H9 (cell line): ENCODE results near the gene TSPAN5. TPM values are rescaled to one million over a fixed set of nuclear protein-coding genes. Genes with fewer than 3 reads are reported as not detected.

Source experiments
- DNase-seq: peaks from one replicate; pipeline ENCODE4 v3.0.0-alpha.2; 2017
- H2AFZ ChIP-seq: one replicate; pipeline ENCODE4 v1.6.1; 2013; ENCODE audit warnings: mild to moderate bottlenecking, low read length, control low read depth, moderate library complexity
- H2AK5ac ChIP-seq: 2 replicates; pipeline ENCODE4 v1.6.1; 2013; ENCODE audit warnings: low read length, control low read depth, mixed read lengths; ENCODE audit not compliant: insufficient read length
- H2BK120ac ChIP-seq: one replicate; pipeline ENCODE4 v1.6.1; 2013; ENCODE audit warnings: low read depth, mild to moderate bottlenecking, low read length, control low read depth, inconsistent platforms; ENCODE audit not compliant: poor library complexity, severe bottlenecking
- H2BK12ac ChIP-seq: 2 replicates; pipeline ENCODE4 v1.6.1; 2013; ENCODE audit warnings: low read length, control low read depth, mixed read lengths, low read depth; ENCODE audit not compliant: insufficient read length
- H2BK15ac ChIP-seq: 2 replicates; pipeline ENCODE4 v1.6.1; 2013; ENCODE audit warnings: low read depth, low read length, control low read depth
- H2BK20ac ChIP-seq: one replicate; pipeline ENCODE4 v1.6.1; 2013; ENCODE audit warnings: low read depth, mild to moderate bottlenecking, low read length, control low read depth, inconsistent platforms; ENCODE audit not compliant: poor library complexity, severe bottlenecking
- H2BK5ac ChIP-seq: 2 replicates; pipeline ENCODE4 v1.6.1; 2013; ENCODE audit warnings: low read length, control low read depth, mixed read lengths; ENCODE audit not compliant: insufficient read length
- H3K14ac ChIP-seq: 2 replicates; pipeline ENCODE4 v1.6.1; 2013; ENCODE audit warnings: low read length, control low read depth; ENCODE audit not compliant: insufficient read depth
- H3K18ac ChIP-seq: 2 replicates; pipeline ENCODE4 v1.6.1; 2013; ENCODE audit warnings: low read depth, mild to moderate bottlenecking, mixed read lengths, low read length, control low read depth; ENCODE audit not compliant: insufficient read length
- H3K23ac ChIP-seq: 2 replicates; pipeline ENCODE4 v1.6.1; 2013; ENCODE audit warnings: low read length, control low read depth, mixed read lengths, low read depth; ENCODE audit not compliant: insufficient read length
- H3K23me2 ChIP-seq: 2 replicates; pipeline ENCODE4 v1.6.1; 2013; ENCODE audit warnings: low read depth, mild to moderate bottlenecking, mixed read lengths, low read length, control low read depth; ENCODE audit not compliant: insufficient read length, poor library complexity, severe bottlenecking
- H3K27ac ChIP-seq: 2 replicates; pipeline ENCODE4 v1.5.1; 2013; ENCODE audit warnings: low read length, control low read depth, mixed read lengths, low read depth; ENCODE audit not compliant: insufficient read length
- H3K27me3 ChIP-seq: 2 replicates; pipeline ENCODE4 v1.6.1; 2013; ENCODE audit warnings: low read length, control low read depth, inconsistent platforms; ENCODE audit not compliant: insufficient read depth
- H3K4ac ChIP-seq: 2 replicates; pipeline ENCODE4 v1.6.1; 2013; ENCODE audit warnings: low read depth, mild to moderate bottlenecking, control low read depth, inconsistent platforms, low read length, moderate library complexity
- H3K4me1 ChIP-seq: 2 replicates; pipeline ENCODE4 v1.6.1; 2013; ENCODE audit warnings: low read length, control low read depth, inconsistent platforms; ENCODE audit not compliant: insufficient read depth
- H3K4me2 ChIP-seq: 2 replicates; pipeline ENCODE4 v1.6.1; 2013; ENCODE audit warnings: low read length, control low read depth, mixed read lengths; ENCODE audit not compliant: insufficient read length, insufficient read depth
- H3K56ac ChIP-seq: 2 replicates; pipeline ENCODE4 v1.6.1; 2013; ENCODE audit warnings: low read depth, mild to moderate bottlenecking, mixed read lengths, low read length, control low read depth; ENCODE audit not compliant: insufficient read length
- H3K79me1 ChIP-seq: 2 replicates; pipeline ENCODE4 v1.6.1; 2013; ENCODE audit warnings: low read depth, mild to moderate bottlenecking, moderate library complexity, low read length, control low read depth, inconsistent platforms; ENCODE audit not compliant: insufficient read depth, poor library complexity, severe bottlenecking
- H3K79me2 ChIP-seq: 2 replicates; pipeline ENCODE4 v1.6.1; 2013; ENCODE audit warnings: low read length, control low read depth, inconsistent platforms; ENCODE audit not compliant: insufficient read depth
- H3K9ac ChIP-seq: 2 replicates; pipeline ENCODE4 v1.6.1; 2013; ENCODE audit warnings: low read length, control low read depth, mixed read lengths; ENCODE audit not compliant: insufficient read length; ENCODE audit errors: extremely low read depth
- H3K9me3 ChIP-seq: one replicate; pipeline ENCODE4 v1.6.1; 2013; ENCODE audit warnings: low read depth, low read length, inconsistent platforms; ENCODE audit not compliant: control insufficient read depth
- H3T11ph ChIP-seq: one replicate; pipeline ENCODE4 v1.6.1; 2013; ENCODE audit warnings: mild to moderate bottlenecking, low read length, control low read depth, inconsistent platforms
- H4K20me1 ChIP-seq: one replicate; pipeline ENCODE4 v1.6.1; 2013; ENCODE audit not compliant: control insufficient read depth, insufficient read length, insufficient read depth
- H4K5ac ChIP-seq: 2 replicates; pipeline ENCODE4 v1.6.1; 2013; ENCODE audit warnings: low read depth, mild to moderate bottlenecking, mixed read lengths, low read length, control low read depth; ENCODE audit not compliant: insufficient read length
- H4K8ac ChIP-seq: replicated peaks from 2 replicates; pipeline ENCODE4 v1.6.1; 2013; ENCODE audit warnings: low read length, control low read depth, mixed read lengths, low read depth; ENCODE audit not compliant: insufficient read length
- H4K91ac ChIP-seq: 2 replicates; pipeline ENCODE4 v1.6.1; 2013; ENCODE audit warnings: low read depth, mild to moderate bottlenecking, moderate library complexity, mixed read lengths, low read length, control low read depth; ENCODE audit not compliant: insufficient read length
- H3K27ac Mint-ChIP-seq, 3 experiments: 2 replicates in 2 of 3; 3 replicates in 1 of 3; pipeline ENCODE4 v1.8.0; 2020 to 2021; ENCODE audit warnings: mixed read lengths in 3 of 3, mild to moderate bottlenecking in 1 of 3, moderate library complexity in 1 of 3
- H3K27me3 Mint-ChIP-seq: 2 replicates; pipeline ENCODE4 v1.8.0; 2021; ENCODE audit warnings: low read depth, mild to moderate bottlenecking, moderate library complexity, mixed read lengths
- H3K36me3 Mint-ChIP-seq, 3 experiments: 2 replicates in 2 of 3; 3 replicates in 1 of 3; pipeline ENCODE4 v1.8.0; 2020 to 2021; ENCODE audit warnings: low read depth in 3 of 3, mixed read lengths in 3 of 3; ENCODE audit not compliant: insufficient read depth in 1 of 3
- H3K4me1 Mint-ChIP-seq, 2 experiments: 2 replicates each; pipeline ENCODE4 v1.8.0; 2020; ENCODE audit warnings: mixed read lengths in 2 of 2
- H3K4me3 Mint-ChIP-seq, 2 experiments: 2 replicates in 1 of 2; 3 replicates in 1 of 2; pipeline ENCODE4 v1.8.0; 2020 to 2021; ENCODE audit warnings: mild to moderate bottlenecking in 2 of 2, mixed read lengths in 2 of 2, moderate library complexity in 1 of 2
- H3K9me3 Mint-ChIP-seq, 2 experiments: 2 replicates in 1 of 2; 3 replicates in 1 of 2; pipeline ENCODE4 v1.8.0; 2020; ENCODE audit warnings: mild to moderate bottlenecking in 2 of 2, mixed read lengths in 2 of 2, moderate library complexity in 1 of 2
- WGBS: extraction: QIAGEN DNeasy Blood & Tissue Kit; methylation state at CpG from one replicate; pipeline ENCODE4 v1.1.7; 2013; ENCODE audit warnings: missing lambda C conversion rate, low lambda C conversion rate, mixed read lengths; ENCODE audit not compliant: insufficient read length; ENCODE audit errors: extremely low coverage; 5-methylcytosine and 5-hydroxymethylcytosine counted together
- total RNA-seq: library from RNA; stranded (reverse); gene quantifications from 2 replicates; pipeline ENCODE4 v1.2.1, GENCODE V29; 2021
- TF ChIP-seq, protein P1 (sequence below): fragments of 200-600 bp; sonication (generic); conservative IDR thresholded peaks from 3 replicates; pipeline ENCODE4 v1.8.0; 2021; ENCODE audit warnings: antibody characterized with exemption, mild to moderate bottlenecking

The TSPAN5 gene
- total RNA-seq, 1 experiment from 2014 or later: 7.0 TPM

GRCh38 chr4:98646422-98646821 lies 12.0 kb downstream of the TSPAN5 start:
- H3K9ac ChIP-seq: no peak overlapping the region
- H3K18ac ChIP-seq: no peak overlapping the region
- H3K9me3 Mint-ChIP-seq: peaks cover 17 to 20% of the 10 kb centered on the region in 2 experiments
- H4K8ac ChIP-seq: no peak overlapping the region
- no peak overlapping the region for H3K4me3 Mint-ChIP-seq
- no peak overlapping the region for H3K14ac ChIP-seq
- H3K4me2 ChIP-seq: no peak overlapping the region
- H2BK15ac ChIP-seq: no peak overlapping the region
- WGBS: no CpG with 5 or more reads among the region's 3 CpGs
- no peaks in the 10 kb centered on the region for H3K79me1 ChIP-seq
- H2BK20ac ChIP-seq: no peak overlapping the region
- H3K36me3 Mint-ChIP-seq: peaks cover 7 to 19% (median 13%) of the 10 kb centered on the region in 3 experiments
- no peak overlapping the region for H2BK12ac ChIP-seq
- H3T11ph ChIP-seq: no peak overlapping the region
- no peak overlapping the region for H4K5ac ChIP-seq
- no peak overlapping the region for H3K27ac Mint-ChIP-seq
- DNase-seq: no peak
- no peak overlapping the region for H3K27ac ChIP-seq
- H4K91ac ChIP-seq: no peak overlapping the region
- H3K4ac ChIP-seq: no peak overlapping the region
- no peaks in the 10 kb centered on the region for H4K20me1 ChIP-seq
- no peak overlapping the region for H3K23ac ChIP-seq
- H3K4me1 Mint-ChIP-seq: peaks cover 19 to 24% of the 10 kb centered on the region in 2 experiments
- TF ChIP-seq, protein P1, sequence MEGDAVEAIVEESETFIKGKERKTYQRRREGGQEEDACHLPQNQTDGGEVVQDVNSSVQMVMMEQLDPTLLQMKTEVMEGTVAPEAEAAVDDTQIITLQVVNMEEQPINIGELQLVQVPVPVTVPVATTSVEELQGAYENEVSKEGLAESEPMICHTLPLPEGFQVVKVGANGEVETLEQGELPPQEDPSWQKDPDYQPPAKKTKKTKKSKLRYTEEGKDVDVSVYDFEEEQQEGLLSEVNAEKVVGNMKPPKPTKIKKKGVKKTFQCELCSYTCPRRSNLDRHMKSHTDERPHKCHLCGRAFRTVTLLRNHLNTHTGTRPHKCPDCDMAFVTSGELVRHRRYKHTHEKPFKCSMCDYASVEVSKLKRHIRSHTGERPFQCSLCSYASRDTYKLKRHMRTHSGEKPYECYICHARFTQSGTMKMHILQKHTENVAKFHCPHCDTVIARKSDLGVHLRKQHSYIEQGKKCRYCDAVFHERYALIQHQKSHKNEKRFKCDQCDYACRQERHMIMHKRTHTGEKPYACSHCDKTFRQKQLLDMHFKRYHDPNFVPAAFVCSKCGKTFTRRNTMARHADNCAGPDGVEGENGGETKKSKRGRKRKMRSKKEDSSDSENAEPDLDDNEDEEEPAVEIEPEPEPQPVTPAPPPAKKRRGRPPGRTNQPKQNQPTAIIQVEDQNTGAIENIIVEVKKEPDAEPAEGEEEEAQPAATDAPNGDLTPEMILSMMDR: no peak
- H3K4me1 ChIP-seq: peaks cover 4% of the 10 kb centered on the region; the same call in 1 of the 2 replicates
- no peaks in the 10 kb centered on the region for H3K23me2 ChIP-seq
- H3K9me3 ChIP-seq: no peaks in the 10 kb centered on the region
- peaks cover 2% of the 10 kb centered on the region; the same call in 1 of the 2 replicates for H3K79me2 ChIP-seq
- no peaks in the 10 kb centered on the region for H3K27me3 ChIP-seq
- no peak overlapping the region for H3K56ac ChIP-seq
- no peak overlapping the region for H2AK5ac ChIP-seq
- H2AFZ ChIP-seq: no peak overlapping the region
- no peaks in the 10 kb centered on the region for H3K27me3 Mint-ChIP-seq
- no peak overlapping the region for H2BK5ac ChIP-seq
- H2BK120ac ChIP-seq: no peak overlapping the region
